ENCODE data around the gene CDH12. TPM values are rescaled to one million over a fixed set of nuclear protein-coding genes. Genes with fewer than 3 reads are reported as not detected.

Gene CDH12
- total RNA-seq, 1 experiment from 2014 or later = not detected

DNA sequence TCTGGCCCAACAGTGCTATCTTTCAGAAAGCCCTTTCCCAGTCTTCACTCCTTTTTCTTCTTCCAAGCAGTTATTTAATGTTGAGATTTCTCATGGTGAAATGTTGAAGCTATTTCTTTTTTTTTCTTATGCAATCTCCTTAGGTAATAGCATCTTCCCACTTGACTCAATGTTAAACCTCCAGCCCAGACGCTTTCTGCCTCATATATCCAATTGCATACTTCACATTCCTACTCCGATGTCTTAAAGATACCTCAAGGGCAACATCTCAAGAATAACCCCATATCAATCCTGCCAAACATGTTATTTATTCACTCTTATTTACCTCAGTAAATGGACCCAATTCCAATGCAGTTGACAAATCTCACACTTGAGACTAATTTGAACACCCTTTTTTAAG is 187.3 kb downstream of the CDH12 start:
- H3K4me3 ChIP-seq = no peak overlapping the region

DNA sequence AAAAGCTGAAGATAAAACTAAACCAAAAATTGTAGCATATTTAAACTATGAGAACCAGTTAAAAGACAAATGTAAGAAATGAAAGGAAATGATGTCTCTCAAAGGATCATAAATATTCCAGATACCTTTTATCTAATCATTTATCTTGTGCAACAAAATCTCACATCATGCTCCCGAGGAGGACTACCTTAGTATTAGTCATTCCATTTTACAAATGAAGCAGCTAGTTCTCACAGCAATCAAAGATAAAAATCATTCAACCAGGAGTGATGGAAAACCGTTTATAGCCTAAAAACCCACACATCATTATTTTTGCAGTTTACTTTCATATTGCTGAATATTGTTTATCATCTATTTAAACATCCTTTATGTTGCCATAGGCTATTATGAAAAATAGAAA is 190.0 kb downstream of the CDH12 start:
- H3K9me3 ChIP-seq (replicated peaks) = no peaks in the 10 kb centered on the region
- no peak for DNase-seq (ENCODE audit: low read depth in 1 of 2, low spot score in 2 of 2)
- H3K36me3 ChIP-seq = no peaks in the 10 kb centered on the region
- no peak overlapping the region for H3K27ac ChIP-seq
- H3K27me3 ChIP-seq (replicated peaks) = no peaks in the 10 kb centered on the region
- H3K4me1 ChIP-seq (replicated peaks) = no peaks in the 10 kb centered on the region
- H3K4me3 ChIP-seq = no peak overlapping the region

More for the DNA sequence above, 187.3 kb downstream of the CDH12 start:
- Histone ChIP-seq H3K36me3 (no peaks in the 10 kb centered on the region), H3K27me3 (replicated peaks) (no peaks in the 10 kb centered on the region), H3K4me1 (replicated peaks) (no peaks in the 10 kb centered on the region), H3K27ac (no peak overlapping the region), H3K9me3 (replicated peaks) (0 out of 2 replicates have a peak, but pooled peaks cover 2% of the 10 kb centered on the region)
- no peak for DNase-seq (ENCODE audit: low read depth in 1 of 2, low spot score in 2 of 2)

DNA sequence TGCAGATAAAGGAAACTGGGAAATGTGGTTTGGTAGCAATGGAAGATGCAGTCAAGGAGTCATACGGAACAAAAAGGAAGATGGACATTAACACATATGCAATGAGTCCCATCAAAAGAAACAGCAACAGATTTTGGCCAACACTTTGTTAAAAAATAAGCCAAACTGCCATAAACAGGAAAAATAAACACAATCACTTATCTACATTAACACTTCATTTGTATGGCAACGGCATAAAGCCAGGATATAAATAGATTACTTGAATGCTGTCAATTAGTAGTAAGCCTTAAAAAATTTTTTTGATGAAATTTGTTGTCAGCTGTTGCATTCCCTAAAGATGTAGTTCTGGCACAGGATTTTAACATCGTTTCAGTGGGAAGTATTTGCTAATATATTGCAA is 190.8 kb downstream of the CDH12 start:
- Histone ChIP-seq H3K27me3 (replicated peaks) (no peaks in the 10 kb centered on the region), H3K4me1 (replicated peaks) (no peaks in the 10 kb centered on the region), H3K4me3 (no peak overlapping the region), H3K9me3 (replicated peaks) (no peaks in the 10 kb centered on the region), H3K36me3 (no peaks in the 10 kb centered on the region), H3K27ac (no peak overlapping the region)
- no peak for DNase-seq (ENCODE audit: low read depth in 1 of 2, low spot score in 2 of 2)

DNA sequence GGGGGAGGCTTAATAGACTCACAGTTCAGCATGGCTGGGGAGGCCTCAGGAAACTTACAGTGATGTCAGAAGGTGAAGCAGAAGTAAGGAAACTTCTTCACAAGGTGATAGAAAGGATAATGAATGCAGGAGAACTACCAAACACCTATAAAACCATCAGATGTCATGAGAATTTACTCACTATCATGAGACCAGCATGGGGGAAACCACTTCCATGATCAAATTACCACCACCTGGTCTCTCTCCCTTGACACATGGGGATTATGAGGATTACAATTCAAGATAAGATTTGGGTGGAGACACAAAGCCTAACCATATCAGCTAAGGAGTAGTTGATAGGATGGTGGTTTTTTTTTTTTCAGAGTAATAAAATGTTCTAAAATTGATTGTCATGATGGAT is 201.8 kb downstream of the CDH12 start:
- Histone ChIP-seq H3K9me3 (replicated peaks) (no peaks in the 10 kb centered on the region), H3K4me1 (replicated peaks) (no peaks in the 10 kb centered on the region), H3K36me3 (no peaks in the 10 kb centered on the region), H3K4me3 (no peak overlapping the region), H3K27me3 (replicated peaks) (no peaks in the 10 kb centered on the region), H3K27ac (no peak overlapping the region)
- DNase-seq (ENCODE audit: low read depth in 1 of 2, low spot score in 2 of 2) = no peak

DNA sequence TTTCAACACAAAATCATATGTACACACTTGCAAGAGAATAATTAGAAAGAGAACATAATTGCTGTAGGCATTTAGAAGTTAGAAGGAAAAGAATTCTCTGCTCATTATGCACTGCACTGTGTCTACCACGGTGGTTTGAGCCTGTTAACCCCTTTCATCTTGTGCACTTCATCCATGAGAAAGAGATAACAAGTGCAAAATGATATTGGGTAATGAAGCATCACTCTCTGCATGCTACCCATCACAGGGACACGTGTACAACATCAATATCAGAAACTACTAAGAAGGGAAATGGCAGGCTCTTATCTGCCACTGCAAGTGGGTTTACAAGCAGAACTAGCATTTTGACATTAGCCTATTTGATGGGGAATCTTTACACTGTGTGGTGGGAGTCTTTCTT is 202.6 kb downstream of the CDH12 start:
- H3K9me3 ChIP-seq (replicated peaks) = no peaks in the 10 kb centered on the region
- no peaks in the 10 kb centered on the region for H3K36me3 ChIP-seq

DNA sequence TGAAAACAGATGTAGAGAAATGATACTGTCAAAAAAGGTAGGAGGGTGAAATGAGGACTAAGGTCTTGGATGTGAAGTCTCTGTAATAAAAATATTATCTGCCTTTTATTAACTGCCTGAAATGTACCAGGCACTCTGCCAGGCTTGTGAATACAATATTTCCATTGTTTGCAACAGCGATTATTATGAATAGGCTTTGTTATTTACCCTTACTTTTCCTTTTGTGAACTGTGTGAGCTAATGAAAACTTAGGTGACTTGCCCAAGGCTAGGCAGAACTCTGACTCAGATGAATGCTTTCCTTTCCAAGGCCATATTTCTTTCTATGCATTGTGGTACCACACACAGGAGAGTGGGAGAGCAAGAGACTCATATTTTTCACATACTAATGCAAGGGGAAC is 204.1 kb downstream of the CDH12 start:
- Histone ChIP-seq H3K36me3 (no peaks in the 10 kb centered on the region), H3K4me1 (replicated peaks) (no peaks in the 10 kb centered on the region), H3K9me3 (replicated peaks) (no peaks in the 10 kb centered on the region), H3K4me3 (no peak overlapping the region), H3K27ac (no peak overlapping the region), H3K27me3 (replicated peaks) (no peaks in the 10 kb centered on the region)
- DNase-seq (ENCODE audit: low read depth in 1 of 2, low spot score in 2 of 2) = no peak

More for the DNA sequence above, 202.6 kb downstream of the CDH12 start:
- Histone ChIP-seq H3K27ac (no peak overlapping the region), H3K4me3 (no peak overlapping the region), H3K4me1 (replicated peaks) (no peaks in the 10 kb centered on the region), H3K27me3 (replicated peaks) (no peaks in the 10 kb centered on the region)
- DNase-seq (ENCODE audit: low read depth in 1 of 2, low spot score in 2 of 2) = no peak

DNA sequence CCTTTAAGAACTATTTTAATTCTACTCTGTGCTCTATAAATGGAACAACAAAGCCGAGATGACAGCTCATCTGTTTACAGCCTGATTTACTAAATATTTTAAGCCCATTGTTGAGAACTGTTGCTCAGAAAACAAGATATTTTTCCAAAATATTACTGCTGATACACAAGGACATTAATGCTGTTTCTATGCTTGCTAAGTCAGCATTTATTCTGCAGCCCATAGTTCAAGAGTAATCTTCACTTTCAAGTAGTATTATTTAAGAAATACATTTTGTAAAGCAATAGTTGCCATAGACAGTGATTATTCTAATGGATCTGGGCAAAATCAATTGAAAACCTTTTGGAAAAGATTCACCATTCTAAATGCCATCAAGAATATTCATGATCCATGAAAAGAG is 208.3 kb downstream of the CDH12 start:
- H3K4me3 ChIP-seq = no peak overlapping the region
- no peaks in the 10 kb centered on the region for H3K9me3 ChIP-seq (replicated peaks)
- H3K36me3 ChIP-seq = no peaks in the 10 kb centered on the region
- H3K4me1 ChIP-seq (replicated peaks) = no peaks in the 10 kb centered on the region
- H3K27me3 ChIP-seq (replicated peaks) = no peaks in the 10 kb centered on the region
- H3K27ac ChIP-seq = no peak overlapping the region
- DNase-seq (ENCODE audit: low read depth in 1 of 2, low spot score in 2 of 2) = no peak

DNA sequence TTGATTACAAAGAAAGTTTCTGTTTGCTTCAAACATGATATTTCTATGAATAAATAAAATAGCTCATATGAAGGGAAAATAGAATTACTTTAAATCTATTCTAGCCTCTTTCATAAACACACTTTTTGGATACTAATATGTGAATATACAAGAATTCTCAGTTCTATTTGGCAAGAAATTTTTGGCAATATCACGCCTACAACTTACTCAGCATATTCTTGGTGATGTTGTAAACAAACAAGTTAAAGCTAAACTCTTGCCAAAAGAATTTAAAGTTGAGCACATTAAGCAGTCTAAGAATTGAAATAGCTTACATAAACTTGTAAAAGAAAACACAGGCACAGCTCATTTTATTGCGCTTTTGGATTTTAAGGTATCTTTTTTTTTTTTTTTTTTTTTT is 209.8 kb downstream of the CDH12 start:
- no peak for DNase-seq (ENCODE audit: low read depth in 1 of 2, low spot score in 2 of 2)

DNA sequence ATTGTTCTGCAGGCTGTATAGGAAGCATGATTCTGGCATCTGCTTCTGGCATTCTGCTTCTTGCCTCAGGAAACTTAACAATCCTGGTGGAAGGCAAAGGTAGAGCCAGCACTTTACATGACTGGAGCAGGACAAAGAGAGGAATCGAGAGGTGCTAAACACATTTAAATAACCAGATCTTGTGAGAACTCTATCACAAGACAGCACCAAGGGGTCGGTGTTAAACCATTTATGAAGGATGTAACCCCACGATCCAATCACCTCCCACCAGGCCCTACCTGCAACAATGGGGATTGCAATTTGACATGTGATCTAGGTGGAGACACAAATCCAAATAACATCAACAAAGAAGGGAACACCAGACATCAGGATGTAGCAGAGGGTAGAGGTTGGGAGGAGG is 221.5 kb downstream of the CDH12 start:
- no peak overlapping the region for H3K4me3 ChIP-seq
- no peak for DNase-seq (ENCODE audit: low read depth in 1 of 2, low spot score in 2 of 2)
- H3K27ac ChIP-seq = no peak overlapping the region
- peaks cover 2% of the 10 kb centered on the region; the same call in 1 of the 2 replicates for H3K9me3 ChIP-seq (replicated peaks)
- no peaks in the 10 kb centered on the region for H3K27me3 ChIP-seq (replicated peaks)
- H3K36me3 ChIP-seq = no peaks in the 10 kb centered on the region
- H3K4me1 ChIP-seq (replicated peaks) = no peaks in the 10 kb centered on the region

More for the DNA sequence above, 209.8 kb downstream of the CDH12 start:
- Histone ChIP-seq H3K27ac (no peak overlapping the region), H3K36me3 (no peaks in the 10 kb centered on the region), H3K4me1 (replicated peaks) (no peaks in the 10 kb centered on the region), H3K9me3 (replicated peaks) (no peaks in the 10 kb centered on the region; the same call in 1 of the 2 replicates), H3K4me3 (no peak overlapping the region), H3K27me3 (replicated peaks) (no peaks in the 10 kb centered on the region)

DNA sequence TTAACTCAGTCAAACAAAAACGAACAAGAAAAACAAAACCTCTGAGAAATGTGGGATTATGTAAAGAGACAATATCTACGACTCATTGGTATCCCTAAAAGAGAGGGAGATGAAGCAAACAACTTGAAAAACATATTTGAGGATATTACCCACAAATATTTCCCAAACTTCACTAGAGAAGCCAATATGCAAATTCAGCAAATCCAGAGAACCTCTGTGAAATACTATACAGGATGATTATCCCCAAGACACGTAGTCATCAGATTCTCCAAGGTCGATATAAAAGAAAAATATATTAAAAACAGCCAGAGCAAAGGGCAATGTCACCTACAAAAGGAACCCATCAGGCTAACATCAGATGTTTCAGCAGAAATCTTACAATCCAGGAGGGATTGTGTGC is 226.1 kb downstream of the CDH12 start:
- H3K9me3 ChIP-seq (replicated peaks) = peaks cover 2% of the 10 kb centered on the region; the same call in 1 of the 2 replicates
- no peak overlapping the region for H3K4me3 ChIP-seq
- no peak overlapping the region for H3K27ac ChIP-seq
- no peaks in the 10 kb centered on the region for H3K36me3 ChIP-seq
- H3K27me3 ChIP-seq (replicated peaks) = no peaks in the 10 kb centered on the region
- DNase-seq (ENCODE audit: low read depth in 1 of 2, low spot score in 2 of 2) = no peak
- H3K4me1 ChIP-seq (replicated peaks) = no peaks in the 10 kb centered on the region

DNA sequence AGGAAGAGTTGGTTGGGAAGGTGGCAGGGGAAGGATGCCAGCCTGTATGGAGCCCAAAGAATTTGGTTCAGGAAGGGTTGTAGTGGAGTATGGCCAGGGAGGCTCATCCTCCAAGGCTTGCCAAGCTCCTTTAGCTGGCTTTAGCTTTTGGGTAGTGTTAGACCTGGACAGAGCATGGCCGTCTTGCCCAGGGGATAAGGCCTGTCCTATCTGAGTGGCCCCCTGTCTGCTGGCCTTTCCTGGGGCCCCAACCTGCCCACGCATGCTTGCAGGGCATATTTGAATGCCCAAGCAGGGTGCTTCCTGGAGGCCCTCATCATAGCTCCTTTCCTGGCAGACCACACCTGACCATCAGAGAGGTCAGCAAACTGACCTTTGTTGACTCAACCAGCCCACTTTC is 227.7 kb downstream of the CDH12 start:
- DNase-seq (ENCODE audit: low read depth in 1 of 2, low spot score in 2 of 2) = no peak
- Histone ChIP-seq H3K4me1 (replicated peaks) (no peaks in the 10 kb centered on the region), H3K36me3 (no peaks in the 10 kb centered on the region), H3K9me3 (replicated peaks) (peaks cover 2% of the 10 kb centered on the region; the same call in 1 of the 2 replicates), H3K27ac (no peak overlapping the region), H3K4me3 (no peak overlapping the region), H3K27me3 (replicated peaks) (no peaks in the 10 kb centered on the region)

DNA sequence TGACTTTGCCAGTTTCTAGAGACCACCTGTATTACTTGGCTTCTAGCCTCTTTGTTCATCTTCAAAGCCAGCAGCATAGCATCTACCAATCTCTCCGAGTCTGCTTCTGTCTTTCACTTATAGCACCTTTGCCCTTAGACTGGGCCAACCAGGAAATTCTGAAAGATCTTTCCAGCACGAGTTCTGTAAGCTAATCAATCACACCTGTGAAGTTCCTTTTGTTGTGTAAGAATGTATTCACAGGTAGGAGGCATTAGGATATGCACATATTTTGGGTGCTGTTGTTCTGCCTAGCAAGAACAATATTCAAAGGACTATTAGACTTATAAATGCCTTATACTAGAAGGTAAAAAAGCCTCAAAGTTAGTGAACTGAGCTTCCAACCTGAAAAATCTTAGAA is 232.1 kb downstream of the CDH12 start:
- H3K4me1 ChIP-seq (replicated peaks) = no peaks in the 10 kb centered on the region
- no peak overlapping the region for H3K27ac ChIP-seq
- no peak for DNase-seq (ENCODE audit: low read depth in 1 of 2, low spot score in 2 of 2)
- no peak overlapping the region for H3K4me3 ChIP-seq
- no peaks in the 10 kb centered on the region for H3K36me3 ChIP-seq
- no peaks in the 10 kb centered on the region for H3K27me3 ChIP-seq (replicated peaks)
- no peaks in the 10 kb centered on the region for H3K9me3 ChIP-seq (replicated peaks)

DNA sequence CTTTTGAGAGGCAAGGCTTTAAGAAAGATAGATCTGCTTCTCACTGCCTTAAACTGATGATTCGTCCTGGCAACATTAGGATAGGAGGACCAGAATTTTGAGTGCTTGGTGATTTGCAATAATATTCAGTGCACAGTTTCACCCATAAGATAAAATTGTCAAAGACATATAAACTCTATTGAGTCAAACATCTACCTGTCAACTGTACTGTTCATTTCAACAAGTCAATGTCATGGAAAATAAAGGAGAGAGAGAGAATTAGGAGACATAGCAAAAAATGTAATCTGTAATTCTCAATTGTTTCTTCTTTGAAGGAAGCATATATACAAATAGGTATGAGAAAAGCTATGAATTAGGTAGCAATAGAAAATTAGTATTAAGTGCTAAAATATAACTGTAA is 237.2 kb downstream of the CDH12 start:
- no peak for DNase-seq (ENCODE audit: low read depth in 1 of 2, low spot score in 2 of 2)
- Histone ChIP-seq H3K27ac (no peak overlapping the region), H3K27me3 (replicated peaks) (no peaks in the 10 kb centered on the region), H3K36me3 (no peaks in the 10 kb centered on the region), H3K4me3 (no peak overlapping the region), H3K4me1 (replicated peaks) (no peaks in the 10 kb centered on the region), H3K9me3 (replicated peaks) (no peaks in the 10 kb centered on the region)

DNA sequence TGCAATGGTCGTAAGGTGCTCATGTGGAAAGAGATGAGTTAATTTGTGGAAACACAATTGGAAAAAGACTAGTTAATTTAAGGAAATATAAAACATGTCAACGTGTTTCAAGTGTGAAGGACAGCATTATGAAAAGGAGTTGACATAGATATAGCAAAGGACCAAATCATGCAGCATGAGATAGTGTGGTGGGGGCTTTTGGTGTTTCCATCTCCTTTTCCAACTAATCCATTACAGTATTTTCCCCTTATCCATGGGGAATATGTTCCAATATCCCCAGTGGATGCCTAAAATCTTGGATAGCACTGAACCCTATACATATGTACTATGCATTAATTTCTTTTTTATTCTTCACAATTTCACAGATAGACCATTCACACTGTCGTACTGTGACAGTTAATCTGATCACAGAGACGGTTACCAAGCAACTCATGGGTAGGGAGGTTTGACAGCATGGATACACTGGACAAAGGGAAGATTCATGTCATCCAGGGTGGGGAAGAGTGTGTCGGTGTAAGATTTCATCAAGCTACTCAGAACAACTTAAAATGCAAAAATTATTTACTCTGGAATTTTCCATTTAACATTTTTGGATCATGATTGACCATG is 238.6 kb downstream of the CDH12 start:
- Histone ChIP-seq H3K9me3 (replicated peaks) (no peaks in the 10 kb centered on the region), H3K27ac (no peak overlapping the region), H3K4me1 (replicated peaks) (no peaks in the 10 kb centered on the region), H3K4me3 (no peak overlapping the region), H3K27me3 (replicated peaks) (no peaks in the 10 kb centered on the region), H3K36me3 (no peaks in the 10 kb centered on the region)
- no peak for DNase-seq (ENCODE audit: low read depth in 1 of 2, low spot score in 2 of 2)

DNA sequence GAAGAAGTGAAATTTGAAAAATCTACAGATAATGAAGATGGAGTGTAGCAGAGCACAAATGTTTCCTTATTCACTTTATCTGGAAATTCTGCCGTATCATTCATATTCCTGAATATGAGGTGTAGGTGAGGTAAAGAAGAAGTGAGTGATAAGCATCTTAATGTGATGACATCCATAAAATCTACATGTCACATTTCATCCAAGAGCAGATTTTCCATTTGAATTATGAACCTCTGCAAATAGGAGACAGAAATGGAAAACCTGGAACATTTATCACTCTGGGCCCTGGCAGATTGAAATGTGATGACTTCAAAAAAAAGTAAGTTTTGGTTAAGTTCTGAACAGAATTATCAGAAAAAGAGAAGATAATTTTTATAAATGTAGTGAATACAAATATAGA is 240.2 kb downstream of the CDH12 start:
- no peak for DNase-seq (ENCODE audit: low read depth in 1 of 2, low spot score in 2 of 2)
- Histone ChIP-seq H3K27ac (no peak overlapping the region), H3K4me1 (replicated peaks) (no peaks in the 10 kb centered on the region), H3K9me3 (replicated peaks) (0 out of 2 replicates have a peak, but pooled peaks cover 4% of the 10 kb centered on the region), H3K36me3 (no peaks in the 10 kb centered on the region), H3K4me3 (no peak overlapping the region), H3K27me3 (replicated peaks) (no peaks in the 10 kb centered on the region)
